CD14-positive monocyte (primary cell): ENCODE measurements around the gene SLC6A6. TPM values are rescaled to one million over a fixed set of nuclear protein-coding genes. Genes with fewer than 3 reads are reported as not detected.

Experiments
- DNase-seq, 3 donors: peaks; one replicate each; pipeline ENCODE4 v3.0.0-alpha.2; 2011 to 2022
- H2AFZ ChIP-seq: 2 replicates; pipeline ENCODE4 v1.6.0; 2012; ENCODE audit warnings: mild to moderate bottlenecking, low read depth, low read length, inconsistent platforms; ENCODE audit not compliant: insufficient read depth, poor library complexity, severe bottlenecking
- H3K27ac ChIP-seq, 2 donors: 1 replicate in 1 of 2; 2 replicates in 1 of 2; pipeline ENCODE4 v1.5.1; 2012 to 2013; ENCODE audit warnings: low read length in 2 of 2, control low read depth in 1 of 2, inconsistent platforms in 1 of 2, low read depth in 1 of 2, mild to moderate bottlenecking in 1 of 2
- H3K27me3 ChIP-seq, 2 donors: one replicate each; pipeline versions ENCODE4 v1.6.0 to v1.6.1; 2011 to 2013; ENCODE audit warnings: low read length in 2 of 2; ENCODE audit not compliant: control insufficient read depth in 2 of 2, insufficient read depth in 2 of 2
- H3K36me3 ChIP-seq, 2 donors: replicated peaks in 1 of 2; 1 replicate in 1 of 2; 2 replicates in 1 of 2; pipeline versions ENCODE4 v1.5.1 to v1.6.1; 2012 to 2013; ENCODE audit warnings: low read length in 2 of 2, control low read depth in 1 of 2, inconsistent platforms in 1 of 2, mild to moderate bottlenecking in 1 of 2; ENCODE audit not compliant: insufficient read depth in 2 of 2, control insufficient read depth in 1 of 2
- H3K4me1 ChIP-seq, 2 donors: 1 replicate in 1 of 2; 2 replicates in 1 of 2; pipeline versions ENCODE4 v1.5.1 to v1.6.1; 2012 to 2013; ENCODE audit warnings: low read length in 2 of 2, control low read depth in 1 of 2, inconsistent platforms in 1 of 2, mild to moderate bottlenecking in 1 of 2, moderate library complexity in 1 of 2; ENCODE audit not compliant: insufficient read depth in 2 of 2, control insufficient read depth in 1 of 2
- H3K4me2 ChIP-seq: replicated peaks from 2 replicates; pipeline ENCODE3; 2012; ENCODE audit warnings: low read length, moderate library complexity, mild to moderate bottlenecking; ENCODE audit not compliant: poor library complexity, severe bottlenecking; ENCODE audit errors: extremely low read depth
- H3K4me3 ChIP-seq, 3 experiments: fragments of 200-600 bp in 1 of 3; sonication (generic) in 1 of 3; replicated peaks in 1 of 3; 1 replicate in 2 of 3; 2 replicates in 1 of 3; pipeline ENCODE4 v1.5.1; 2011 to 2013; ENCODE audit warnings: low read length in 3 of 3, mild to moderate bottlenecking in 3 of 3, control low read depth in 2 of 3, low read depth in 2 of 3, inconsistent platforms in 1 of 3, moderate library complexity in 1 of 3
- H3K79me2 ChIP-seq: 2 replicates; pipeline ENCODE4 v1.6.0; 2012; ENCODE audit warnings: mild to moderate bottlenecking, control low read depth, inconsistent platforms, low read length, moderate library complexity; ENCODE audit not compliant: insufficient read depth
- H3K9ac ChIP-seq: 2 replicates; pipeline ENCODE4 v1.6.0; 2017; ENCODE audit warnings: low read length, mild to moderate bottlenecking; ENCODE audit not compliant: insufficient read depth, poor library complexity, severe bottlenecking
- H3K9me3 ChIP-seq, 2 donors: replicated peaks in 1 of 2; 1 replicate in 1 of 2; 2 replicates in 1 of 2; pipeline versions ENCODE4 v1.5.1 to v1.6.1; 2012 to 2013; ENCODE audit warnings: low read length in 2 of 2, control low read depth in 1 of 2; ENCODE audit not compliant: control insufficient read depth in 1 of 2, insufficient read depth in 1 of 2
- H4K20me1 ChIP-seq: 2 replicates; pipeline ENCODE4 v1.6.0; 2012; ENCODE audit warnings: mild to moderate bottlenecking, low read length, control low read depth, moderate library complexity; ENCODE audit not compliant: insufficient read depth
- H3K27ac Mint-ChIP-seq, 7 donors: one replicate each; pipeline ENCODE4 v1.8.0; 2020; ENCODE audit warnings: mild to moderate bottlenecking in 7 of 7, mixed read lengths in 7 of 7, moderate library complexity in 6 of 7, inconsistent platforms in 2 of 7
- H3K27me3 Mint-ChIP-seq, 3 donors: one replicate each; pipeline ENCODE4 v1.8.0; 2021 to 2022; ENCODE audit warnings: low read depth in 3 of 3, mild to moderate bottlenecking in 3 of 3, mixed read lengths in 3 of 3, moderate library complexity in 3 of 3, inconsistent platforms in 1 of 3
- H3K36me3 Mint-ChIP-seq, 2 donors: one replicate each; pipeline ENCODE4 v1.8.0; 2020; ENCODE audit warnings: mixed read lengths in 2 of 2, inconsistent platforms in 1 of 2, mild to moderate bottlenecking in 1 of 2
- H3K4me1 Mint-ChIP-seq: one replicate; pipeline ENCODE4 v1.8.0; 2020; ENCODE audit warnings: mild to moderate bottlenecking, mixed read lengths
- H3K4me3 Mint-ChIP-seq, 2 donors: one replicate each; pipeline ENCODE4 v1.8.0; 2020; ENCODE audit warnings: mild to moderate bottlenecking in 2 of 2, mixed read lengths in 2 of 2, moderate library complexity in 1 of 2
- H3K9me3 Mint-ChIP-seq, 7 donors: one replicate each; pipeline ENCODE4 v1.8.0; 2020 to 2022; ENCODE audit warnings: mixed read lengths in 7 of 7, mild to moderate bottlenecking in 6 of 7, moderate library complexity in 6 of 7, inconsistent platforms in 2 of 7
- CTCF ChIP-seq: fragments of 200-600 bp; IDR thresholded peaks from one replicate; pipeline ENCODE4 v1.8.0; 2022; ENCODE audit warnings: antibody characterized with exemption, mild to moderate bottlenecking
- WGBS: methylation state at CpG from one replicate; pipeline ENCODE4 v1.1.5; 2013; ENCODE audit warnings: missing lambda C conversion rate; ENCODE audit not compliant: insufficient coverage; 5-methylcytosine and 5-hydroxymethylcytosine counted together
- intact Hi-C, 2 donors: fragments of 100-400 bp; cut with micrococcal nuclease; formaldehyde crosslinking; loops; one replicate each; pipeline versions ENCODE4 v1.15.0 to v1.15.1; 2023
- polyA plus RNA-seq, 3 donors: library from polyadenylated mRNA; depleted of rRNA in 1 of 3; unstranded in 2 of 3; stranded (reverse) in 1 of 3; fragments of 300-500 nt in 2 of 3; fragments of >200 nt in 1 of 3; fragmentation: Illumina TruSeq in 2 of 3; gene quantifications; 1 replicate in 2 of 3; 2 replicates in 1 of 3; pipeline ENCODE4 v1.2.3, GENCODE V29; 2012 to 2021

SLC6A6 gene
- polyA plus RNA-seq, 3 donors = 18.4 to 136 (median 24.5) TPM

DNA sequence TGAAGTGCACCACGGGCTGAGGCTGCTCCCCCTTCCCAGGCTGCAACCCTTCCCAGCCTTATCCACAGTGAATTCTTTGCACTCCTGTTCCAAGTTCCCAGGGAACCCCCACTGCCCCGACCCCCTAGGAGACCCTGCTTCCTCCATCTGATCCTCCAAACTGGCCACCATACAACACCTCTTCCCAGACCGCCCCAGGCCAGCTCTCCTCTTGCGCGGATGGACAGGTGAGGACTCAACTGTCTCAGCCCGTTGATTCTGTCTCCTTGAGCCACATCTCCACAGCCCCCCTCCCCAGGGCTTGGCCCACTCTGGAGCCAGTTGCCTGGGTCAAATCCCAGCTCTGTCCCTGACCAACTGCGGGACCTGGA lies 116.0 kb downstream of the SLC6A6 start:
- Mint-ChIP-seq H3K4me3 (no peak overlapping the region), H3K27me3 (peaks cover 0 to 1% (median 1%) of the 10 kb centered on the region in 3 donors), H3K36me3 (no peaks in the 10 kb centered on the region), H3K27ac (no peak overlapping the region), H3K9me3 (peaks cover 0 to 2% (median 0%) of the 10 kb centered on the region in 7 donors), H3K4me1 (no peaks in the 10 kb centered on the region)
- Histone ChIP-seq H3K4me2 (no peak overlapping the region), H3K36me3 (no peaks in the 10 kb centered on the region), H3K4me3 (no peak overlapping the region), H3K4me1 (no peaks in the 10 kb centered on the region), H4K20me1 (no peaks in the 10 kb centered on the region), H3K9me3 (no peaks in the 10 kb centered on the region), H3K27ac (no peak overlapping the region), H3K27me3 (no peaks in the 10 kb centered on the region), H3K79me2 (no peaks in the 10 kb centered on the region), H2AFZ (no peak overlapping the region), H3K9ac (no peak overlapping the region)
- no peak for DNase-seq
- 89% methylated on average over 7 of the region's 7 CpGs for WGBS
- TF ChIP-seq CTCF = no peak
- intact Hi-C loops = no loop called here

GRCh38 chr3:14518893-14519292 lies 116.5 kb downstream of the SLC6A6 start:
- Mint-ChIP-seq H3K27ac (no peak overlapping the region), H3K36me3 (no peaks in the 10 kb centered on the region)
- intact Hi-C loops = no loop called here

More at GRCh38 chr3:14518893-14519292, 116.5 kb downstream of the SLC6A6 start:
- no peaks in the 10 kb centered on the region for H3K9me3 ChIP-seq
- no peaks in the 10 kb centered on the region for H3K36me3 ChIP-seq
- 86% methylated on average over 8 of the region's 11 CpGs for WGBS
- peaks cover 0 to 2% (median 0%) of the 10 kb centered on the region in 7 donors for H3K9me3 Mint-ChIP-seq
- no peak overlapping the region for H2AFZ ChIP-seq
- H4K20me1 ChIP-seq = no peaks in the 10 kb centered on the region
- H3K4me2 ChIP-seq = no peak overlapping the region
- no peak for TF ChIP-seq CTCF
- no peak overlapping the region for H3K9ac ChIP-seq
- H3K4me1 Mint-ChIP-seq = no peaks in the 10 kb centered on the region
- H3K79me2 ChIP-seq = no peaks in the 10 kb centered on the region
- DNase-seq = no peak
- H3K27ac ChIP-seq = no peak overlapping the region
- no peaks in the 10 kb centered on the region for H3K27me3 ChIP-seq
- no peak overlapping the region for H3K4me3 ChIP-seq
- H3K27me3 Mint-ChIP-seq = peaks cover 0 to 1% (median 1%) of the 10 kb centered on the region in 3 donors
- H3K4me3 Mint-ChIP-seq = no peak overlapping the region
- no peaks in the 10 kb centered on the region for H3K4me1 ChIP-seq
